Body of pancreas (tissue), 4 donors: Measurements from ENCODE around the gene BTG3. TPM values are rescaled to one million over a fixed set of nuclear protein-coding genes. Genes with fewer than 3 reads are reported as not detected.
A peak's percentile ranks its signal among the peaks of the same experiment; 100 is the strongest.

ENCODE experiments used
- ATAC-seq: fragments of 150-250 bp; one replicate; pipeline ENCODE4 v1.9.1; 2016
- DNase-seq, 4 donors: peaks; one replicate each; pipeline ENCODE4 v3.0.0-alpha.2; 2019
- H3K27ac ChIP-seq, 4 donors: fragments of 200-600 bp; sonication (generic); 1 replicate in 3 of 4; 2 replicates in 1 of 4; pipeline versions ENCODE4 v1.5.1 to v1.6.1; 2016 to 2019; ENCODE audit warnings: mild to moderate bottlenecking in 1 of 4, mixed read lengths in 1 of 4, moderate library complexity in 1 of 4
- H3K27me3 ChIP-seq, 2 donors: fragments of 200-600 bp; sonication (generic); one replicate each; pipeline ENCODE4 v1.6.0; 2016; ENCODE audit warnings: mild to moderate bottlenecking in 1 of 2
- H3K36me3 ChIP-seq, 2 donors: fragments of 200-600 bp; sonication (generic); replicated peaks in 1 of 2; 2 replicates each; pipeline ENCODE4 v1.5.1; 2016; ENCODE audit warnings: low read depth in 2 of 2; ENCODE audit not compliant: insufficient read depth in 1 of 2
- H3K4me1 ChIP-seq: fragments of 200-600 bp; sonication (generic); one replicate; pipeline ENCODE4 v1.6.0; 2016
- H3K4me3 ChIP-seq, 2 donors: fragments of 200-600 bp; sonication (generic); 1 replicate in 1 of 2; 2 replicates in 1 of 2; pipeline ENCODE4 v1.5.1; 2016 to 2019
- H3K9me3 ChIP-seq, 3 donors: fragments of 200-600 bp; sonication (generic); 1 replicate in 2 of 3; 2 replicates in 1 of 3; pipeline ENCODE4 v1.5.1; 2016
- POLR2A ChIP-seq, 3 donors: fragments of 450-650 bp; IDR thresholded peaks; one replicate each; pipeline ENCODE4 v1.6.1; 2016; ENCODE audit warnings: antibody characterized with exemption in 3 of 3, mild to moderate bottlenecking in 2 of 3
- WGBS, 2 donors: methylation state at CpG; one replicate each; pipeline ENCODE4 v1.1.5; 2017; 5-methylcytosine and 5-hydroxymethylcytosine counted together
- intact Hi-C: fragments of 100-400 bp; cut with DNase I; formaldehyde crosslinking; loops from one replicate; pipeline ENCODE4 v1.15.1; 2023
- total RNA-seq, 2 donors: library from RNA; depleted of rRNA; stranded (reverse); fragments of >200 nt; gene quantifications; one replicate each; pipeline ENCODE4 v1.1.0, GENCODE V29; 2016
- TF ChIP-seq, protein P1 (sequence below), 7 experiments: fragments of 450-650 bp in 4 of 7; fragments of 200-600 bp in 3 of 7; sonication (generic) in 3 of 7; IDR thresholded peaks; one replicate each; pipeline ENCODE4 v1.5.1; 2016 to 2019; ENCODE audit warnings: antibody characterized with exemption in 7 of 7

Gene BTG3
- total RNA-seq, 2 donors from 2014 or later, result 16.6 to 55.4 TPM

- TF ChIP-seq POLR2A (IDR thresholded peaks at IDR 0.05), result no peak
- TF ChIP-seq, protein P1, sequence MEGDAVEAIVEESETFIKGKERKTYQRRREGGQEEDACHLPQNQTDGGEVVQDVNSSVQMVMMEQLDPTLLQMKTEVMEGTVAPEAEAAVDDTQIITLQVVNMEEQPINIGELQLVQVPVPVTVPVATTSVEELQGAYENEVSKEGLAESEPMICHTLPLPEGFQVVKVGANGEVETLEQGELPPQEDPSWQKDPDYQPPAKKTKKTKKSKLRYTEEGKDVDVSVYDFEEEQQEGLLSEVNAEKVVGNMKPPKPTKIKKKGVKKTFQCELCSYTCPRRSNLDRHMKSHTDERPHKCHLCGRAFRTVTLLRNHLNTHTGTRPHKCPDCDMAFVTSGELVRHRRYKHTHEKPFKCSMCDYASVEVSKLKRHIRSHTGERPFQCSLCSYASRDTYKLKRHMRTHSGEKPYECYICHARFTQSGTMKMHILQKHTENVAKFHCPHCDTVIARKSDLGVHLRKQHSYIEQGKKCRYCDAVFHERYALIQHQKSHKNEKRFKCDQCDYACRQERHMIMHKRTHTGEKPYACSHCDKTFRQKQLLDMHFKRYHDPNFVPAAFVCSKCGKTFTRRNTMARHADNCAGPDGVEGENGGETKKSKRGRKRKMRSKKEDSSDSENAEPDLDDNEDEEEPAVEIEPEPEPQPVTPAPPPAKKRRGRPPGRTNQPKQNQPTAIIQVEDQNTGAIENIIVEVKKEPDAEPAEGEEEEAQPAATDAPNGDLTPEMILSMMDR (IDR thresholded peaks at IDR 0.05), result peak in 6 of 7 experiments; percentile 7 to 53 (median 42)
- Histone ChIP-seq H3K27ac (no peak overlapping the region), H3K27me3 (no peaks in the 10 kb centered on the region), H3K9me3 (no peaks in the 10 kb centered on the region), H3K4me1 (peaks cover 5% of the 10 kb centered on the region), H3K4me3 (no peak overlapping the region), H3K36me3 (peaks cover 0 to 2% of the 10 kb centered on the region in 2 donors)
- no peak for DNase-seq
- WGBS, 2 donors, result 54 to 56% methylated on average over 6 of the region's 6 CpGs
- intact Hi-C loops, result no loop called here
- peak; percentile 50 for ATAC-seq
Measured at GRCh38 chr21:17554679-17555465, 57.8 kb downstream of the BTG3 start.

GRCh38 chr21:17554120-17554519, 58.6 kb downstream of the BTG3 start:
- Histone ChIP-seq H3K4me3 (no peak overlapping the region), H3K27me3 (no peaks in the 10 kb centered on the region), H3K9me3 (no peaks in the 10 kb centered on the region), H3K4me1 (peaks cover 13% of the 10 kb centered on the region), H3K27ac (no peak overlapping the region), H3K36me3 (peaks cover 0 to under 1% of the 10 kb centered on the region in 2 donors)
- WGBS, 2 donors, result 53 to 74% methylated on average over 2 of the region's 2 CpGs
- TF ChIP-seq POLR2A (IDR thresholded peaks at IDR 0.05), result no peak
- TF ChIP-seq, protein P1 (IDR thresholded peaks at IDR 0.05), result no peak
- DNase-seq (no peak), ATAC-seq (no peak)
- intact Hi-C loops, result no loop called here

- H3K36me3 ChIP-seq, result no peaks in the 10 kb centered on the region
- intact Hi-C loops, result no loop called here
- peaks cover 14% of the 10 kb centered on the region for H3K4me1 ChIP-seq
- no peaks in the 10 kb centered on the region for H3K27me3 ChIP-seq
- no peaks in the 10 kb centered on the region for H3K9me3 ChIP-seq
- TF ChIP-seq, protein P1 (IDR thresholded peaks at IDR 0.05), result no peak
- TF ChIP-seq POLR2A (IDR thresholded peaks at IDR 0.05), result no peak
- no peak overlapping the region for H3K4me3 ChIP-seq
- DNase-seq (no peak), ATAC-seq (no peak)
- no peak overlapping the region for H3K27ac ChIP-seq
Measured at GRCh38 chr21:17552410-17552809, 60.3 kb downstream of the BTG3 start.

DNA sequence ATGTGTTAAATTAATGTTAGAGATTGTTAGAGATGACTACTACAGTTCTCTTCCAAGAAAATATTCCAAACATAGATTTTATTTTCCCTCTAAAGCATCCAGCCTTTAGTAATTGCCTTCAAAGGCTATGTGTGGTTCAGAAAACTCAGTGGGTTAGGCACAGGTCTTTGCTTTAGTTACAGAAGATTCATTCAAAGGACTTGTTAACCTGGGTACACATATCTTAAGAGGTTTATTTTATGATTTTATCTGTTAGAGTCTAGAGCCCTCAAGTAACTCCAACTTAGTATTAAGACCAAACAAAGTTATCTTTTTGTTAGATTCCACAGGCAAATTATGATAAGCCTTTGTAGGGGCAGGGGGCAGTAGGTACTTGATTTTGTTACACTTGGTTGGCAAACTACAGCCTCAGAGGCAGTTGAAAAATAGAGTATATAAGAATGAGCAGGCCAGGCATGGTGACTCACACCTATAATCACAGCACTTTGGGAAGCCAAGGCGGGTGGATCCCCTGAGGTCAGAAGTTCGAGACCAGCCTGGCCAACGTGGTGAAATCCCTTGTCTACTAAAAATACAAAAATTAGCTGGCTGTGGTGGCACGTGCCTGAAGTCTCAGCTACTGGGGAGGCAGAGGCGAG, 61.9 kb downstream of the BTG3 start:
- Histone ChIP-seq H3K4me3 (no peak overlapping the region), H3K36me3 (peaks cover 0 to 1% of the 10 kb centered on the region in 2 donors), H3K27ac (no peak overlapping the region), H3K9me3 (no peaks in the 10 kb centered on the region), H3K27me3 (no peaks in the 10 kb centered on the region), H3K4me1 (peaks cover 14% of the 10 kb centered on the region)
- 87 to 91% methylated on average over 5 of the region's 5 CpGs for WGBS, 2 donors
- no peak for DNase-seq
- intact Hi-C loops, result no loop called here
- no peak for TF ChIP-seq POLR2A (IDR thresholded peaks at IDR 0.05)
- TF ChIP-seq, protein P1 (IDR thresholded peaks at IDR 0.05), result no peak
- ATAC-seq, result no peak
